GM12878 (cell line): ENCODE measurements around the gene NCKAP5. TPM values are rescaled to one million over a fixed set of nuclear protein-coding genes. Genes with fewer than 3 reads are reported as not detected.

ENCODE experiments used
- ATAC-seq: fragments of 200-7000 bp; cut with Tn5 transposase; 3 replicates; pipeline ENCODE4 v1.9.1; 2020; ENCODE audit warnings: mild to moderate bottlenecking, moderate library complexity
- BruUV-seq: library from RNA; stranded (reverse); fragments of 400-500 nt; replicated peaks from 2 replicates; lab custom pipeline; 2021; lab: Mats Ljungman, UMichigan
- CTCF ChIA-PET: fragments of 300-600 bp; sonication (Branson Sonifier 250); formaldehyde crosslinking; extraction: SDS; loops from one replicate; lab custom pipeline; 2021; ENCODE audit warnings: inconsistent platforms; lab: Yijun Ruan, JAX
- POLR2A ChIA-PET: fragments of 350-600 bp; formaldehyde crosslinking; extraction: SDS; loops from one replicate; lab custom pipeline; 2021; ENCODE audit warnings: inconsistent platforms; lab: Charles Lee
- RAD21 ChIA-PET: fragments of 300-600 bp; sonication (Branson Sonifier 250); formaldehyde crosslinking; loops from one replicate; lab custom pipeline; 2023; ENCODE audit warnings: antibody characterized with exemption; ENCODE audit not compliant: unreplicated experiment; lab: Charles Lee
- SMC1A ChIA-PET: fragments of 300-600 bp; sonication (Branson Sonifier 250); formaldehyde crosslinking; loops from one replicate; lab custom pipeline; 2023; ENCODE audit not compliant: unreplicated experiment, uncharacterized antibody; lab: Charles Lee
- DNase-seq: peaks from one replicate; pipeline ENCODE4 v3.0.0-alpha.2; 2011; ENCODE audit warnings: low read depth, low spot score
- FAIRE-seq: peaks from 3 replicates; lab custom pipeline; 2011; peaks lifted over from hg19 to GRCh38; lab: Jason Lieb, UNC
- H2AFZ ChIP-seq: 2 replicates; pipeline ENCODE4 v1.6.0; 2011; ENCODE audit warnings: low read depth, low read length, control low read depth; ENCODE audit not compliant: control insufficient read depth
- H3K27ac ChIP-seq: 2 replicates; pipeline ENCODE4 v1.5.1; 2011; ENCODE audit warnings: control low read depth; ENCODE audit not compliant: control insufficient read depth, insufficient read depth
- H3K27me3 ChIP-seq, 2 experiments: replicated peaks in 1 of 2; 2 replicates each; pipeline versions ENCODE4 v1.6.0 to v1.6.1; 2011; ENCODE audit warnings: low read length in 1 of 2; ENCODE audit not compliant: control insufficient read depth in 2 of 2, insufficient read depth in 2 of 2
- H3K36me3 ChIP-seq, 2 experiments: 2 replicates each; pipeline ENCODE4 v1.5.1; 2011; ENCODE audit warnings: low read length in 1 of 2; ENCODE audit not compliant: control insufficient read depth in 2 of 2, insufficient read depth in 2 of 2
- H3K4me1 ChIP-seq: 2 replicates; pipeline ENCODE4 v1.6.1; 2011; ENCODE audit warnings: mild to moderate bottlenecking, low read length, moderate library complexity, mixed read lengths; ENCODE audit not compliant: control insufficient read depth, insufficient read depth
- H3K4me2 ChIP-seq: 2 replicates; pipeline ENCODE4 v1.6.0; 2011; ENCODE audit warnings: control low read depth; ENCODE audit not compliant: control insufficient read depth, insufficient read depth
- H3K4me3 ChIP-seq: fragments of 200-600 bp; sonication (generic); 2 replicates; pipeline ENCODE4 v1.5.1; 2016
- H3K79me2 ChIP-seq: 2 replicates; pipeline ENCODE4 v1.6.0; 2011; ENCODE audit warnings: low read length; ENCODE audit not compliant: control insufficient read depth, insufficient read depth
- H3K9ac ChIP-seq: 2 replicates; pipeline ENCODE4 v1.8.0; 2011; ENCODE audit warnings: low read length, control low read depth, mixed read lengths; ENCODE audit not compliant: control insufficient read depth, insufficient read depth
- H3K9me3 ChIP-seq: replicated peaks from 3 replicates; pipeline ENCODE4 v1.5.1; 2011; ENCODE audit warnings: mild to moderate bottlenecking, low read length; ENCODE audit not compliant: control insufficient read depth, insufficient read depth
- H4K20me1 ChIP-seq: 2 replicates; pipeline ENCODE4 v1.6.0; 2011; ENCODE audit not compliant: control insufficient read depth, insufficient read depth
- ATF2 ChIP-seq: IDR thresholded peaks from 2 replicates; pipeline ENCODE4 v1.6.1; 2012; ENCODE audit warnings: low read length, inconsistent platforms
- CHD1 ChIP-seq: IDR thresholded peaks from 2 replicates; pipeline ENCODE4 v1.6.1; 2012; ENCODE audit warnings: low read depth, low read length, improper control_type of control experiment
- CTCF ChIP-seq, 3 experiments: IDR thresholded peaks in 2 of 3; conservative IDR thresholded peaks in 1 of 3; 2 replicates each; pipeline ENCODE4 v1.5.1; 2011; ENCODE audit warnings: low read depth in 3 of 3, low read length in 3 of 3, mild to moderate bottlenecking in 3 of 3, control low read depth in 2 of 3, moderate library complexity in 2 of 3, inconsistent platforms in 1 of 3, mixed read lengths in 1 of 3; ENCODE audit not compliant: control insufficient read depth in 2 of 3, insufficient read depth in 1 of 3; ENCODE audit errors: extremely low read depth in 1 of 3
- ELK1 ChIP-seq: IDR thresholded peaks from 2 replicates; pipeline ENCODE4 v1.6.1; 2012; ENCODE audit warnings: low read depth, low read length, improper control_type of control experiment
- GATAD2B ChIP-seq: fragments of 450-650 bp; conservative IDR thresholded peaks from 2 replicates; pipeline ENCODE4 v1.6.1; 2017; ENCODE audit warnings: low read depth, mild to moderate bottlenecking, moderate library complexity
- HDAC6 ChIP-seq: fragments of 200-600 bp; sonication (generic); IDR thresholded peaks from one replicate; pipeline ENCODE4 v1.8.0; 2017; ENCODE audit warnings: antibody characterized with exemption; ENCODE audit not compliant: unreplicated experiment
- MLLT1 ChIP-seq: fragments of 450-650 bp; IDR thresholded peaks from 2 replicates; pipeline ENCODE4 v1.6.1; 2016; ENCODE audit warnings: mild to moderate bottlenecking
- PKNOX1 ChIP-seq: fragments of 450-650 bp; IDR thresholded peaks from 2 replicates; pipeline ENCODE4 v1.6.1; 2016; ENCODE audit warnings: mild to moderate bottlenecking
- RAD21 ChIP-seq: IDR thresholded peaks from 2 replicates; pipeline ENCODE4 v1.6.1; 2011; ENCODE audit warnings: mild to moderate bottlenecking, low read depth, low read length, moderate library complexity; ENCODE audit not compliant: insufficient read depth
- RCOR1 ChIP-seq: conservative IDR thresholded peaks from 2 replicates; pipeline ENCODE4 v1.6.1; 2012; ENCODE audit warnings: low read depth, low read length, improper control_type of control experiment
- RFX5 ChIP-seq: IDR thresholded peaks from 2 replicates; pipeline ENCODE4 v1.6.1; 2011; ENCODE audit warnings: low read depth, low read length, improper control_type of control experiment
- SKIL ChIP-seq: fragments of 450-650 bp; IDR thresholded peaks from 2 replicates; pipeline ENCODE4 v1.6.1; 2017; ENCODE audit warnings: mild to moderate bottlenecking, low read depth, inconsistent platforms; ENCODE audit not compliant: poor library complexity, severe bottlenecking
- SREBF2 ChIP-seq: IDR thresholded peaks from 2 replicates; pipeline ENCODE4 v1.6.1; 2012; ENCODE audit warnings: mild to moderate bottlenecking, low read length
- ZNF207 ChIP-seq: fragments of 450-650 bp; IDR thresholded peaks from 2 replicates; pipeline ENCODE4 v1.6.1; 2014; ENCODE audit warnings: antibody characterized with exemption, mild to moderate bottlenecking, borderline replicate concordance
- WGBS: methylation state at CpG from one replicate; pipeline ENCODE4 v1.1.6; 2016; ENCODE audit warnings: low lambda C conversion rate; ENCODE audit not compliant: insufficient replicate concordance, insufficient coverage; ENCODE audit errors: missing lambda C conversion rate; 5-methylcytosine and 5-hydroxymethylcytosine counted together
- in situ Hi-C: fragments of 300-500 bp; cut with MboI; formaldehyde crosslinking; loops from 9 replicates; pipeline ENCODE4 v1.14.3; 2018; ENCODE audit warnings: mixed read lengths
- intact Hi-C: fragments of 100-400 bp; cut with micrococcal nuclease; formaldehyde crosslinking; loops from one replicate; pipeline ENCODE4 v1.14.2; 2022; ENCODE audit not compliant: unreplicated experiment
- polyA plus RNA-seq, 11 experiments: library from polyadenylated mRNA; depleted of rRNA in 4 of 11; unstranded in 6 of 11; stranded (reverse) in 5 of 11; fragments of >200 nt; fragmentation: Nextera tagmentation in 4 of 11; fragmentation: Illumina TruSeq in 1 of 11; extraction: Ambion mirVana in 4 of 11; extraction: Trizol in 1 of 11; gene quantifications; 1 replicate in 1 of 11; 2 replicates in 10 of 11; pipeline versions ENCODE4 v1.2.1 to v1.2.3, GENCODE V29; 2011 to 2016; ENCODE audit warnings: inconsistent platforms in 2 of 11, missing spikeins in 2 of 11, low read depth in 1 of 11
- total RNA-seq, 4 experiments: library from RNA; depleted of rRNA in 3 of 4; stranded (reverse); fragments of >200 nt in 3 of 4; fragmentation: Illumina TruSeq in 1 of 4; extraction: Trizol in 1 of 4; gene quantifications; 2 replicates each; pipeline versions ENCODE4 v1.2.1 to v1.2.3, GENCODE V29; 2013 to 2021

NCKAP5 gene
- total and polyA plus RNA-seq, 10 of the 15 experiments (the other 5 are each of a cell fraction or from before 2014, with no cell fraction given): 0.06 to 0.44 (median 0.16) TPM

- no peak overlapping the region for H2AFZ ChIP-seq
- 0% methylated on average over 1 of the region's 1 CpG for WGBS
- intact Hi-C loops (no loop called here), in situ Hi-C loops (no loop called here)
- no peaks in the 10 kb centered on the region for H3K36me3 ChIP-seq
- POLR2A ChIA-PET: interaction anchor here (1.5 to 2.3 kb wide), 3 partner anchors 16 to 43 kb away, joined by 3 to 10 read pairs (median 5); no protein-coding TSS in a partner anchor
- H3K79me2 ChIP-seq: no peaks in the 10 kb centered on the region
- DNase-seq (no peak), ATAC-seq (peak; percentile 7; the same call in 2 of the 3 replicates), FAIRE-seq (no peak)
- no peak overlapping the region for H3K27ac ChIP-seq
- no peak overlapping the region for H3K4me3 ChIP-seq
- H3K9ac ChIP-seq: no peak overlapping the region
- no TSS peak for BruUV-seq
- H3K4me2 ChIP-seq: no peak overlapping the region
- SMC1A ChIA-PET: interaction anchor here (0.8 to 14.5 kb wide), 7 partner anchors 8 to 94 kb away, joined by 3 to 113 read pairs (median 4); no protein-coding TSS in a partner anchor
- no peaks in the 10 kb centered on the region for H3K27me3 ChIP-seq
- CTCF ChIA-PET: interaction anchor here (0.6 to 1.4 kb wide), 4 partner anchors 41 to 987 kb away, joined by 3 to 4 read pairs (median 3); no protein-coding TSS in a partner anchor
- RAD21 ChIA-PET: interaction anchor here (0.6 to 5.4 kb wide), 6 partner anchors 13 to 668 kb away, joined by 3 to 36 read pairs (median 4); no protein-coding TSS in a partner anchor
- no peaks in the 10 kb centered on the region for H4K20me1 ChIP-seq
- no peaks in the 10 kb centered on the region for H3K9me3 ChIP-seq
- H3K4me1 ChIP-seq: no peaks in the 10 kb centered on the region
- TF ChIP-seq ELK1 (no peak), SREBF2 (no peak), ATF2 (no peak), GATAD2B (no peak), ZNF207 (no peak), RCOR1 (no peak), SKIL (no peak), HDAC6 (no peak), CTCF (IDR thresholded peaks at IDR 0.05 in 2 of 3, conservative IDR thresholded peaks at IDR 0.05 in 1 of 3; ENCODE audit: control insufficient read depth in 2 of 3, extremely low read depth in 1 of 3, insufficient read depth in 1 of 3, low read depth in 3 of 3, low read length in 3 of 3) (no peak), CHD1 (no peak), RAD21 (no peak), PKNOX1 (no peak), RFX5 (no peak), MLLT1 (no peak)
Observed at GRCh38 chr2:132936261-132936660, 632.0 kb downstream of the NCKAP5 start.
